GM18870 (cell line): ENCODE results near the gene DEF6.
"Not testable (repeated sequence)": the region's sequence is repeated elsewhere in the genome, so short reads cannot be mapped to it uniquely, and the experiment has no call there.

Experiments
- ATAC-seq: cut with Tn5 transposase; IDR thresholded peaks from one replicate; pipeline ENCODE4 v1.9.1; 2021; ENCODE audit warnings: moderate library complexity; ENCODE audit not compliant: unreplicated experiment

The DEF6 gene

GRCh38 chr6:35309611-35310264 lies 12.1 kb downstream of the DEF6 start:
- ATAC-seq, result no peak

GRCh38 chr6:35310265-35310831 lies 12.7 kb downstream of the DEF6 start:
- ATAC-seq, result no peak

GRCh38 chr6:35311390-35312075 lies 13.9 kb downstream of the DEF6 start:
- no peak for ATAC-seq

GRCh38 chr6:35312076-35312800 lies 14.6 kb downstream of the DEF6 start:
- ATAC-seq, result no peak

- ATAC-seq, result no peak
Measured at GRCh38 chr6:35312807-35313206, 15.2 kb downstream of the DEF6 start.

- ATAC-seq, result no peak
Measured at GRCh38 chr6:35317483-35318195, 20.0 kb downstream of the DEF6 start.

- no peak for ATAC-seq
Measured at GRCh38 chr6:35318196-35319171, 20.9 kb downstream of the DEF6 start.

- ATAC-seq, result no peak
Measured at GRCh38 chr6:35319346-35320030, 21.9 kb downstream of the DEF6 start.

GRCh38 chr6:35320031-35320410 lies 22.4 kb downstream of the DEF6 start:
- no peak for ATAC-seq

- no peak for ATAC-seq
Measured at GRCh38 chr6:35321091-35321490, 23.5 kb downstream of the DEF6 start.

GRCh38 chr6:35327349-35328027 lies 29.9 kb downstream of the DEF6 start:
- ATAC-seq, result no peak

- no peak for ATAC-seq
Measured at GRCh38 chr6:35328108-35328723, 30.6 kb downstream of the DEF6 start.

- ATAC-seq, result not testable (repeated sequence)
Measured at GRCh38 chr6:35328965-35329364, 31.3 kb downstream of the DEF6 start.

- no peak for ATAC-seq
Measured at GRCh38 chr6:35330541-35331119, 33.0 kb downstream of the DEF6 start.

- not testable (repeated sequence) for ATAC-seq
Measured at GRCh38 chr6:35332074-35332887, 34.7 kb downstream of the DEF6 start.

- no peak for ATAC-seq
Measured at GRCh38 chr6:35341557-35341956, 43.9 kb downstream of the DEF6 start.
